HCT116 (cell line): ENCODE measurements around the gene AQP12B.

ENCODE experiments used
- CEBPB ChIP-seq: IDR thresholded peaks from 2 replicates; pipeline ENCODE4 v1.6.1; 2012; ENCODE audit warnings: low read depth
- ELF1 ChIP-seq: IDR thresholded peaks from 2 replicates; pipeline ENCODE4 v1.6.1; 2012; ENCODE audit warnings: low read depth, borderline replicate concordance
- EZH2phosphoT487 ChIP-seq: fragments of 200-600 bp; IDR thresholded peaks from 2 replicates; pipeline ENCODE4 v1.6.1; 2018; ENCODE audit warnings: antibody characterized with exemption, borderline replicate concordance
- POLR2A ChIP-seq: IDR thresholded peaks from 2 replicates; pipeline ENCODE4 v1.7.0; 2011; ENCODE audit warnings: borderline replicate concordance; ENCODE audit not compliant: insufficient read depth, insufficient read length; ENCODE audit errors: extremely low read depth
- POLR2AphosphoS5 ChIP-seq: IDR thresholded peaks from 2 replicates; pipeline ENCODE4 v1.6.1; 2011; ENCODE audit warnings: mild to moderate bottlenecking, low read depth, low read length, moderate library complexity
- SIN3A ChIP-seq: IDR thresholded peaks from 2 replicates; pipeline ENCODE4 v1.6.1; 2012; ENCODE audit warnings: low read depth
- TCF7L2 ChIP-seq: IDR thresholded peaks from 2 replicates; pipeline ENCODE4 v1.7.0; 2011; ENCODE audit warnings: borderline replicate concordance, inconsistent platforms; ENCODE audit not compliant: insufficient read depth, insufficient read length; ENCODE audit errors: extremely low read depth
- YY1 ChIP-seq: IDR thresholded peaks from 2 replicates; pipeline ENCODE4 v1.6.1; 2011; ENCODE audit warnings: low read length, low read depth, moderate library complexity, mild to moderate bottlenecking; ENCODE audit not compliant: insufficient replicate concordance; ENCODE audit errors: extremely low read depth
- TF ChIP-seq, protein P1 (sequence below), 3 experiments: fragments of 200-600 bp in 1 of 3; sonication (generic) in 1 of 3; IDR thresholded peaks in 2 of 3; conservative IDR thresholded peaks in 1 of 3; 2 replicates each; pipeline ENCODE4 v1.5.1; 2012 to 2017; ENCODE audit warnings: low read depth in 2 of 3, low read length in 2 of 3, antibody characterized with exemption in 1 of 3, borderline replicate concordance in 1 of 3, control low read depth in 1 of 3, mild to moderate bottlenecking in 1 of 3, mixed read lengths in 1 of 3, mixed run types in 1 of 3, moderate library complexity in 1 of 3; ENCODE audit not compliant: insufficient read depth in 1 of 3
- TF ChIP-seq, protein P2 (sequence below): IDR thresholded peaks from 2 replicates; pipeline ENCODE4 v1.6.1; 2012
- TF ChIP-seq, protein P3 (sequence below): IDR thresholded peaks from 2 replicates; pipeline ENCODE4 v1.6.1; 2011; ENCODE audit warnings: mild to moderate bottlenecking, low read length, moderate library complexity; ENCODE audit not compliant: insufficient replicate concordance; ENCODE audit errors: extremely low read depth
- TF ChIP-seq, protein P4 (sequence below): IDR thresholded peaks from 2 replicates; pipeline ENCODE4 v1.6.1; 2012; ENCODE audit warnings: low read depth

DNA sequence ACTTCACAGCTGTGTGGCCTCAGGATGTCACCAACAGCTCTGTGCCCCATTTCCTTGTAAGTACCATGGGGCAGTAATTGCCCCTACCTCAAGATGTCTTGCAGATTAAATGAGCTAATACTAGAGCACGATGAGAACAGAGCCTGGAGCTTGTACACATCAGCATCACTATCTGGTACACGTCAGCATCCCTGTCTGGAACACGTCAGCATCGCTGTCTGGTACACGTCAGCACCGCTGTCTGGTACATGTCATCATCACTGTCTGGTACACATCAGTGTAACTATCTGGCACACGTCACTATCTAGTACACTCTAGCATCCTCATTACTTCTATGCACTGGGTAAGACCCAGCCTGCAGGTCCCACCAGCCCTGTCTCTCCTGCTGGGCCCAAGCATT, 46.1 kb upstream of the AQP12B start:
- TF ChIP-seq, protein P1, sequence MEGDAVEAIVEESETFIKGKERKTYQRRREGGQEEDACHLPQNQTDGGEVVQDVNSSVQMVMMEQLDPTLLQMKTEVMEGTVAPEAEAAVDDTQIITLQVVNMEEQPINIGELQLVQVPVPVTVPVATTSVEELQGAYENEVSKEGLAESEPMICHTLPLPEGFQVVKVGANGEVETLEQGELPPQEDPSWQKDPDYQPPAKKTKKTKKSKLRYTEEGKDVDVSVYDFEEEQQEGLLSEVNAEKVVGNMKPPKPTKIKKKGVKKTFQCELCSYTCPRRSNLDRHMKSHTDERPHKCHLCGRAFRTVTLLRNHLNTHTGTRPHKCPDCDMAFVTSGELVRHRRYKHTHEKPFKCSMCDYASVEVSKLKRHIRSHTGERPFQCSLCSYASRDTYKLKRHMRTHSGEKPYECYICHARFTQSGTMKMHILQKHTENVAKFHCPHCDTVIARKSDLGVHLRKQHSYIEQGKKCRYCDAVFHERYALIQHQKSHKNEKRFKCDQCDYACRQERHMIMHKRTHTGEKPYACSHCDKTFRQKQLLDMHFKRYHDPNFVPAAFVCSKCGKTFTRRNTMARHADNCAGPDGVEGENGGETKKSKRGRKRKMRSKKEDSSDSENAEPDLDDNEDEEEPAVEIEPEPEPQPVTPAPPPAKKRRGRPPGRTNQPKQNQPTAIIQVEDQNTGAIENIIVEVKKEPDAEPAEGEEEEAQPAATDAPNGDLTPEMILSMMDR (IDR thresholded peaks at IDR 0.05 in 2 of 3, conservative IDR thresholded peaks at IDR 0.05 in 1 of 3; ENCODE audit: borderline replicate concordance in 1 of 3, insufficient read depth in 1 of 3, low read depth in 2 of 3, low read length in 2 of 3): no peak
- TF ChIP-seq POLR2AphosphoS5: no peak
- TF ChIP-seq, protein P2, sequence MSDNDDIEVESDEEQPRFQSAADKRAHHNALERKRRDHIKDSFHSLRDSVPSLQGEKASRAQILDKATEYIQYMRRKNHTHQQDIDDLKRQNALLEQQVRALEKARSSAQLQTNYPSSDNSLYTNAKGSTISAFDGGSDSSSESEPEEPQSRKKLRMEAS: no peak
- TF ChIP-seq, protein P3, sequence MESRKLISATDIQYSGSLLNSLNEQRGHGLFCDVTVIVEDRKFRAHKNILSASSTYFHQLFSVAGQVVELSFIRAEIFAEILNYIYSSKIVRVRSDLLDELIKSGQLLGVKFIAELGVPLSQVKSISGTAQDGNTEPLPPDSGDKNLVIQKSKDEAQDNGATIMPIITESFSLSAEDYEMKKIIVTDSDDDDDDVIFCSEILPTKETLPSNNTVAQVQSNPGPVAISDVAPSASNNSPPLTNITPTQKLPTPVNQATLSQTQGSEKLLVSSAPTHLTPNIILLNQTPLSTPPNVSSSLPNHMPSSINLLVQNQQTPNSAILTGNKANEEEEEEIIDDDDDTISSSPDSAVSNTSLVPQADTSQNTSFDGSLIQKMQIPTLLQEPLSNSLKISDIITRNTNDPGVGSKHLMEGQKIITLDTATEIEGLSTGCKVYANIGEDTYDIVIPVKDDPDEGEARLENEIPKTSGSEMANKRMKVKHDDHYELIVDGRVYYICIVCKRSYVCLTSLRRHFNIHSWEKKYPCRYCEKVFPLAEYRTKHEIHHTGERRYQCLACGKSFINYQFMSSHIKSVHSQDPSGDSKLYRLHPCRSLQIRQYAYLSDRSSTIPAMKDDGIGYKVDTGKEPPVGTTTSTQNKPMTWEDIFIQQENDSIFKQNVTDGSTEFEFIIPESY: no peak
- no peak for TF ChIP-seq YY1
- no peak for TF ChIP-seq POLR2A
- TF ChIP-seq, protein P4, sequence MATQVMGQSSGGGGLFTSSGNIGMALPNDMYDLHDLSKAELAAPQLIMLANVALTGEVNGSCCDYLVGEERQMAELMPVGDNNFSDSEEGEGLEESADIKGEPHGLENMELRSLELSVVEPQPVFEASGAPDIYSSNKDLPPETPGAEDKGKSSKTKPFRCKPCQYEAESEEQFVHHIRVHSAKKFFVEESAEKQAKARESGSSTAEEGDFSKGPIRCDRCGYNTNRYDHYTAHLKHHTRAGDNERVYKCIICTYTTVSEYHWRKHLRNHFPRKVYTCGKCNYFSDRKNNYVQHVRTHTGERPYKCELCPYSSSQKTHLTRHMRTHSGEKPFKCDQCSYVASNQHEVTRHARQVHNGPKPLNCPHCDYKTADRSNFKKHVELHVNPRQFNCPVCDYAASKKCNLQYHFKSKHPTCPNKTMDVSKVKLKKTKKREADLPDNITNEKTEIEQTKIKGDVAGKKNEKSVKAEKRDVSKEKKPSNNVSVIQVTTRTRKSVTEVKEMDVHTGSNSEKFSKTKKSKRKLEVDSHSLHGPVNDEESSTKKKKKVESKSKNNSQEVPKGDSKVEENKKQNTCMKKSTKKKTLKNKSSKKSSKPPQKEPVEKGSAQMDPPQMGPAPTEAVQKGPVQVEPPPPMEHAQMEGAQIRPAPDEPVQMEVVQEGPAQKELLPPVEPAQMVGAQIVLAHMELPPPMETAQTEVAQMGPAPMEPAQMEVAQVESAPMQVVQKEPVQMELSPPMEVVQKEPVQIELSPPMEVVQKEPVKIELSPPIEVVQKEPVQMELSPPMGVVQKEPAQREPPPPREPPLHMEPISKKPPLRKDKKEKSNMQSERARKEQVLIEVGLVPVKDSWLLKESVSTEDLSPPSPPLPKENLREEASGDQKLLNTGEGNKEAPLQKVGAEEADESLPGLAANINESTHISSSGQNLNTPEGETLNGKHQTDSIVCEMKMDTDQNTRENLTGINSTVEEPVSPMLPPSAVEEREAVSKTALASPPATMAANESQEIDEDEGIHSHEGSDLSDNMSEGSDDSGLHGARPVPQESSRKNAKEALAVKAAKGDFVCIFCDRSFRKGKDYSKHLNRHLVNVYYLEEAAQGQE: no peak
- no peak for TF ChIP-seq CEBPB
- TF ChIP-seq TCF7L2: no peak
- no peak for TF ChIP-seq ELF1
- TF ChIP-seq EZH2phosphoT487: no peak
- TF ChIP-seq SIN3A: no peak
